ENCODE measurements around the gene PIEZO2. TPM values are rescaled to one million over a fixed set of nuclear protein-coding genes. Genes with fewer than 3 reads are reported as not detected.

PIEZO2 gene
- polyA plus RNA-seq, 5 donors = 177 to 232 (median 217) TPM

DNA sequence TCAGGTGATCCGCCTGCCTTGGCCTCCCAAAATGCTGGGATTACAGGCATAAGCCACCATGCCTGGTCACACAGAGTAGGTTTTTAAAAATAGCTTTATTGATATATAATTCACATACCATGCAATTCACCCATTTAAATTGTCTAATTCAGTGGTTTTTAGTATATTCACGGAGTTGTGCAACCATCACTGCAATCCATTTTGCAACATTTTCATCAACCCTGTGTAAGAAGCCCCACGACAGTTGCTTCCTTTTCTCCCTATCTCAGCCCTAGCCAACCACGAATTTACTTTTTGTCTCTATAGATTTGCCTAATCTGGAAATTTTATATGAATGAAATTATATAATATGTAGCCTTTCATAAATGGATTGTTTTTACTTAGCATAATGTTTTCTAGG is 357.2 kb downstream of the PIEZO2 start:
- no peak for DNase-seq

DNA sequence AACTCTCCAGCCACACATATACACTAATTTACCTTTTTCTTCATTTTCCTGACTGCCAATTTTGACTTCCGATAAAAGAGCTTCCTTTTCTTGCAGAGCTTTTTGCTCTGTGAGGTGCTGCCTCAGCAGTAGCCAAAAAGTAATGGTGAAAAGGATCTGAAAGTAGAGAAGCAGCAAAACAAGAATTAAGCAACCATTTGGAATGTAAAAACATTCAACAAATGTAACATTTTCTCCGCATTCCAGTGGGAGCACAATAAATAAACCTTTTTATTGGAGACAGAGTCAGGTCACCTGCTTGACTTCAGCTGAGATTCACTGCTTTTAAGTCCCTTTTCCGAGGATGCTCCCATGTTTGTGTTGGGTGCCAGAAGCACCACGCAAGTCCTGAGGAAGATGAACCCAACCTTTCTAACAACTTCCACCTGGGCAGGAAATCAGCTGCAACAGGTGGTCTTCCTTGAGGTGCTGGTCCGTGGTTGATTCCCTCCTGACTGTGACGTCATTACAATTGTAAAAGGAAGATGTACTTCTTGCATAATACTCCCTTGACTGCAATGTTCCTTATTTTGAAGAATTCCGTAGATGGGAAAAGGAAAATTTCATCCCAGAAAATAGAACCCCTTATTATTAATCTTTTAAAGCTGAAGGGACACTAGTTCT is 358.1 kb downstream of the PIEZO2 start:
- DNase-seq = no peak

- DNase-seq = no peak
Measured at GRCh38 chr18:10789180-10789579, 360.2 kb downstream of the PIEZO2 start.

- peak; percentile 45 to 60 for DNase-seq
Measured at GRCh38 chr18:10787293-10787901, 362.0 kb downstream of the PIEZO2 start.

- DNase-seq = no peak
Measured at GRCh38 chr18:10785798-10786197, 363.6 kb downstream of the PIEZO2 start.

GRCh38 chr18:10784596-10785202 is 364.7 kb downstream of the PIEZO2 start:
- no peak for DNase-seq

DNA sequence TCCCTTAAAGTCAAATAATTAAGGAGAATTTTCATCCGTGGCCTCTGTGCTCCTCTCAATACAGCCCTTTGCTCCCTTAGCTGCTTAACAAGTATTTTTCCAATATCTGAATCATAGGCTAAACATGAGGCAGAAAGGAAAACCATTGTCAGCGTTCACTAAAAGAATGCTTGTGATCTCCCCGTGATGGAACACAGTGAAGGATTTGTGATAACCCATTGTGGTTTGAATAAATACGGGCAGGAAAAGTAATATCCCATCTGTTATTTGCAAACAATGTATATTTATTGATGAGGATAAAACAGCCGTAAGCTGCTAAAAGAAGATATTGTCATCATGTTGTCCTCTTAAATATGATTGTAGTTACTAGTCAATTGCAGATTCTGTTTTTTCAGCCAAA is 365.4 kb downstream of the PIEZO2 start:
- DNase-seq = no peak

DNA sequence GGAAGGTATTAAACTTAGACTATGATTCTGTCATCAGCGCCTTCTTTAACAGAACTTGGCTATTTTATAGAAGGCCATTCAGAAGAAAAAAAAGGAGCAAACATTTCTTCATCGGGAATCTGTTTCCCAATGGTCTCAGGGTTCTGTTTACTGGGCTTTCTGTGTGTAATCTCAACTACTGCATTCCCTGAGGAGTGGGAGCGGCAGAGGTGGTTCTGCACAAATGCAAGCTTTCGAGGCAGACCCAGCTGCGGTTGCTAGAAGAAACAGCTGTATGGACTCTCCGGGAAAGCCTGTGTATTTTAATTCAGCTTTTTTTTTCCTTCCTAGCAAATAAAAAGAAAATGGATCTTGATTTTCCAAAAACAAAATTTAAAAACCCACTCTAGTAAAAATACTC is 372.9 kb downstream of the PIEZO2 start:
- no peak for DNase-seq

GRCh38 chr18:10775026-10775425 is 374.3 kb downstream of the PIEZO2 start:
- DNase-seq = no peak

- no peak for DNase-seq
Measured at GRCh38 chr18:10771053-10771709, 378.2 kb downstream of the PIEZO2 start.

DNA sequence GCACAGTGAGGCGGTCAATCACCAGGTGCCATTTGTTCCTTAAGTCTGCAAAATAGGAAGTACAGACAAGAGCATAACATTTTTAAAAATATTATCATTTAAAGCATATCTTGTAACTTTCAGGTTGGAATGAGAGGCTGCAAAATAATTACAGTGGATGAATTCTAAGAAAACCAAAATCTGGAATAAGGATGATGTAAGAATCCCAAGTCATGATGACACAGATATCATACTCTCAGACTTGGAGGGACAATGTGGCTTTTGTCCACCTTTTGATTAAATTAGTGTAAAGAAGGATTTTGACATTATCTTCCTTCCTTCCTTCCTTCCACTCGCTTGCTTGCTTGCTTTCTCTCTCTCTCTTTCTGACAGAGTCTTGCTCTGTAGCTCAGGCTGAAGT is 379.1 kb downstream of the PIEZO2 start:
- DNase-seq = no peak

DNA sequence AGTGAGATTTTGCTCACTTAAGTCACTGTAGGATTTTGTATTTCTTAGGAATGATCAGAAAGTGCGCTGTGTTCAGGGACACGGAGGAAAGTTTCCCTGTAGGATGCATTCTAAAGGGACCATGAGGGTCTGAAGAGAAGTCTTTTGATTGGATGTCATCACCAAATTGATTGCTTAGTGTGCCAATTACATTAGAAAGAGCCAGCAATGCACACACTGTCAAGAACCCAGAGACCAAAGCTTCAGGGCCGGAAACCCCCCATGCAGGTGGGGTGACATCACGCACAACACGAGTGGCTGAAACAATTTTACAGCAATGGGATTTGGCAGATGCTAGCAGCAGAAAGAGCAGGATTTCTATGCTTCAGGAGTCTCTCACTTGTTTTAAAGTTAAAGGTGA is 381.1 kb downstream of the PIEZO2 start:
- DNase-seq = no peak

GRCh38 chr18:10767658-10768057 is 381.7 kb downstream of the PIEZO2 start:
- no peak for DNase-seq

- no peak for DNase-seq
Measured at GRCh38 chr18:10760986-10761385, 388.4 kb downstream of the PIEZO2 start.

- DNase-seq = no peak
Measured at GRCh38 chr18:10759241-10759640, 390.1 kb downstream of the PIEZO2 start.

DNA sequence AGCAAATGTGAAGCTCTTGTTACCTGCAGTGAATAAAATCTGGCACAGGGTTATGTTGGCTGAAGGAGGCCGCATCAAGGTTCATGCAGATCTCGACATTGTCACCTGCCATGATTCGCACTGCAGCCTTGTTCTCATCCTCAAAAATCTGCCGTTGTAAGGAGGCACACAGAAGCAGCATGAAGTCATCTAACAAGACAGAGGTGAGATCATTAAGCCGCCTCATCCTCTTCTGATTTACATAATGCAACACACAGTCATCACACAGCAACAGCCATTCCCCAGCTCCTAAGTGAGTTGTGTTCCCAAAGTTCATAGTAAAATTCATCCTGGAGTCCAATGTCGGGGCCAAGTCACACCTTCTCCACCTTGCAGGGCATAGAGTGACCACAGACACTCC is 391.4 kb downstream of the PIEZO2 start:
- DNase-seq = no peak

- DNase-seq = no peak
Measured at GRCh38 chr18:10757349-10757748, 392.0 kb downstream of the PIEZO2 start.

GRCh38 chr18:10755855-10756254 is 393.5 kb downstream of the PIEZO2 start:
- DNase-seq = no peak

DNA sequence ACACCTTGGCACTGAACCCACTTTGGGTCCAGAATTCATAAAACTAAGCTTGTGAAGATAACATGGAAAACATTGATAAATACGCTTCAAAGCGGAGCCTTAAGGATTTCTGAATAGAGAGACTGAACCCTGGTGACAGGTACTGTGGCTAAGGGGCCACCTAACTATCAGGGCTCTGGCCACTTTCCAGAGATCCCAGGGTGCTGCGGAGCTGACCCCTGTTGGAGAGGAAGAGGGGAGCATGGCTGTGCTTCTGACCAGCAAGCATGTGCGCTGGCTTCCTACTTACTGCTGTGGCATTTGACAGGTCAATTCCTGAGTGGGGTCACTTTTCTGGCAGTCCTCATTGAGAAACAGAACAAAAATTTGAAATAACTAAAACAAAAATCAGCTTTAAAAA is 395.2 kb downstream of the PIEZO2 start:
- DNase-seq = no peak

GRCh38 chr18:10752382-10752781 is 397.0 kb downstream of the PIEZO2 start:
- DNase-seq = no peak

DNA sequence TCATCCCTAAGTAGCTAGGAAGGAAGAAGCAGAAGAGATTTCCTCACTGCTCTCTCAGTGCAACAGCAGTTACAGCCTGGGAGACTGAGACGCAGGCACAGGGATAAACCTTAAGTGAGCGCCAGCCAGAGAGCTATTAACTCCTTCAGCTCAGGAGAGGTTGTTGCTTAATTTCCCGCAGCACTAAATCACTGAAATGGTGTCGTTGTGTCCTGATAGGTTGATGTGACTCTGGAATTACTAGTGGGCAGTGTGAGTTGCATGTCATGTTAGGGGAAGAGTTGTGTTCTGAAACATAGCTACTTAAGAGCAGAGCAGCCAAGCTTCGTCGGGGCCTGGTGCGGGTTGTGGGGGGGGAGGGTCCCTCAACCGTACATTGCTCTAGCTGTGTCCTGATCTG is 397.7 kb downstream of the PIEZO2 start:
- DNase-seq = no peak

GRCh38 chr18:10750191-10751035 is 399.0 kb downstream of the PIEZO2 start:
- no peak for DNase-seq
